HG03108 (cell line): ENCODE measurements around the gene KCNQ1OT1.

ENCODE experiments used
- ATAC-seq: cut with Tn5 transposase; IDR thresholded peaks from one replicate; pipeline ENCODE4 v1.9.1; 2021; ENCODE audit warnings: moderate library complexity; ENCODE audit not compliant: unreplicated experiment

Gene KCNQ1OT1

DNA sequence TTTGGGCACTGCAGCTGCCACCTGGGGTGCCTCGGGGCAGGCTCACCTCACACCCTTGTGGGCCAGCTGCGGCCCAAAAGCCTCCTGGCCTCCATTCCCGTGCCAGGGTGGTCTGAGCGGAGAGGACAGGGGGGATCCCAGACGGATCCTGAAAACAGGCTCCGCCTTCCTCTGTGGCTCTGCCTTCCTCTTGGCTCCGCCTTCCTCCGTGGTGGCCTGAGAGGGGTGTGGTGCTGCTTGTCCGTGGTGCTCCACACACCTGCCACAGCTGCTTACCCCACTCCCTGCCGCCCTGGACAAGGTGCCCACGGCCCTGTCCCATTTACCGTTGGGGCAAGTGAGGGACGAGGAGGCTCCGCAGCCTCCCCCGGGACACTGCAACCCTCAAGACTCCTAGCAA, 23.2 kb upstream of the KCNQ1OT1 start:
- ATAC-seq: no peak

DNA sequence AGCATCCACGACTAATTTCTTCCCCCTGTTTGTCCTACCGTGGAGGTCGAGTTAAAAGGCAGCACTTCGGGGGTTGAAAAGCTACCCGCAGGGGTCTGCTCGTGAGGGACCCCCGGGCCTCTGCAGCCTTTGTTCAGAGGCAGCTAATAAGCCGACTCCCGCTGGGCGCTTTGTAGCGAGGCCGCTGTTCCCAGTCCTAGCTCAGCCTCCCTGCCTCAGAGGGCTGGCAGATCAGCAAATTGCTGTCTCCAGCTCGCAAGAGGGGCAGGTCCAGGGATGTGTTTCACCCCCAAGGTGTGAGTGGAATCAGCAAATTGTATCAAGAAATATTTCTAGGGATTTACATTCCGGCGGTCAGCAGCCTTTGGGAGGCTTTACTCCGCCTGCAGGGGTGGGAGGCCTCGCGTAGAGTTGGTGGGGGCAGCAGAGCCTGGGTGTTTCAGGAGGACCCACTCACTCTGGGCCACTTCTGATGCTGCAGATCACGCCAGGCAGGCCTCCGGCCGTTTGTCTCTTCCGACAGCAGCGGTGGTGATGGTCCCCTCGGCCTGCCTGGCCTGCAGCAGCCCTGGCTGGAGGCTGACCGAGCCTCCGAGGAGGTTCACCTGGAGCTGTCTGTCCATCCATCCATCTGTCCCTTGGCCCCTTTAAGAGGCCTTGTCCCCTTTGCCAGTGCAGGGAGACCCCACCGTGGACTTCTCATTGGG, 21.6 kb upstream of the KCNQ1OT1 start:
- ATAC-seq: no peak

DNA sequence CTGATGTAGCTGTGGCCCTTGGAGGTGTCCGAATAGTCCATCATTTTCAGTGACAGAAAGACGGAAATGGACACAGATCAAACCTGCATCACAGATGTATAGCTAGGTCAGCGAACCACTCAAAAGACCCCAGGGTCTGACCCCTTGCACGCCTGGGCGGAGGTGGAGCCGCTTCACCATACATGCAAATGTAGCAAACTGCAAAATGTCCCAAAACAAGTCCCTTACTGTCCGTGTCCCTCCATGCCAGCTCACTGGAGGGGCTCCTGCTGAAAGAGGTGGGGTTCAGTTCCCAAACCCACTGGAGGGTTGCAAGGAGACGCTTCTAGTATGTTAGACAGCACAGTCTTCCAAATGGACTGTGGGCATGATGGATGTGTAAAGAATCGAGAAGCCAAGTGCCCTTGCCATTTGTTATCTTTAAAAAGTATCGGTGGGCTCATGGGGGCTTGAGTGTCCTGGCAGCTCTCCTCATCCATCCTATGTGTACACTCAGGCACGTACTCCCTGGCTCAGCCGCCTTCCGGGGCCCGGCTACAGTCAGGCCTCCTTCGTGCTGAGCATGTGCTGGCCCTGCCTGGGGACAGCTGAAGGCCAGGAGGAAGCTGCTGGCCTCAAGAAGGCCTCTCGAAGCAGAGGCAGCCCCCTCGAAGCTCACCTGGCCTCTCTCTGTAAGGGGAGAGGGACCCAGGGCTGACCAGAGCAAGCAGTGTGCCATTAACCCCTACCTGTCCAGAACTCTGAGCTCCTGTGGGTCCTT, 20.2 kb upstream of the KCNQ1OT1 start:
- no peak for ATAC-seq

GRCh38 chr11:2718817-2719438, 19.1 kb upstream of the KCNQ1OT1 start:
- no peak for ATAC-seq

DNA sequence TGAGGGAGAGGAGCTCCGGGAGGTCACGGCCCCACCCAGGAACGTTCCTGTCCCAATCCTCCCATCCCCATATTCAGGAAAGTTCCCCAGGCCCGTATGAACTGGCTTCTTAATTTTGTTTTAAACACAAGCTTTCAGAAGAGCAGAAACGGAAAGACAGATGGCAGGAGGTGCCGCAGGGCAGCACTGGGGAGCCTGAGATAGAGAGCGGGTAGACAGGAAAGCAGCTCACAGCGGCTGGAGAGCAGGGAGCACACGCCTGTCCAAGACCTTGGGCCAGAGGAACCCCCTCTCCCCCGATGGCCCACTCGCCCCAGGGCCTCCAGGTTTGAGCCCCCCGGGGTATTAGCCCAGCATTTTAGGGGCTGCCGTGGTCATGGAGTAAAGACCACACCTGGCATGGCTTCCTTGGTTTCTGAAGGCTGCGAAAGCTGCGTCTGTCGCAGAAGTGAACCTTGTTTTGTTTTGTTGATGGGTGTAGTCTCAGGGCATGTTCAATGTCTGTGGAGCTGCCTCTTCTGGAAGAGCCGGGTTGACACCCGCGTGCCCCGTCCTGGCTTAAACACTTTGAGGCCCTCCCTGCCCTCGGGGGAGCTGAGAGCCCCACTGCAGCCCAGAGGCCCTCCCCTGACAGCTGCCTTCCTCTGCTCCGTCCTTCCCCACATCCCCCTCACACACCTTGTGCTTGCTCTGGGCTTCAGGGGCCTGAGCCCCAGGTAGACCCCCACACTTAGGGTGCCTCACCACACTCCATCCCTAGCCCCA, 17.9 kb upstream of the KCNQ1OT1 start:
- ATAC-seq: no peak

GRCh38 chr11:2716376-2717095, 16.7 kb upstream of the KCNQ1OT1 start:
- no peak for ATAC-seq

DNA sequence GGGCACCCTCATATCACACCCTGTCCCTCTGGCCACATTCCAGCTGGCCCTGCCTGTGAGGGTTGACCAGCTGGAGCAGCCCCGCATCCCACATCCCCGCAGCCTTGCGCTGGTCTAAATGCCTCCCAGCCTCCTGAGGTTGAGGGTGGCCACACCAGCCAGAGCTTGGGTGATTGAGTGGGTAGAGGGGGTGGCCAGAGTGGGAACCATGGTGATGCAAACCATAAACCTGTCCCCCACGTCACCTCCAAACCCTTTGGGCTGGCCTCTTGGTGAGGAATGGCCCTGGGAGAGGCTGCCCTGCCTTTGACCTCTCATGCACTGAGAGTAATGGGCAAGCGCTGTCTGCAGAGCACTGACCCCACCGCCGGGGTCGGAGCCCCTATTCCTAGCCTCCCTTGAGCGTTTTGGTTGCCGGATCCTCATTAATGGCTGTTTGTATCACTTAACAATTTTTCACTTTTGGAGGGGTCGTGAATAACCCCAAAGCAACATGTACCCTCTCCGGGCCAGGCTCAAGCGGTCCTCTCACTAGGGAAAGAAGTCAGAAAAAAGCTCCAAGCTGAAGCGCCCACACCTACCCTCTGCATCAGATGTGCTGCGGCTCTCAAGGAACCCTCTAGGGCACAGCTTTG, 16.0 kb upstream of the KCNQ1OT1 start:
- ATAC-seq: no peak

GRCh38 chr11:2714871-2715270, 15.1 kb upstream of the KCNQ1OT1 start:
- no peak for ATAC-seq

DNA sequence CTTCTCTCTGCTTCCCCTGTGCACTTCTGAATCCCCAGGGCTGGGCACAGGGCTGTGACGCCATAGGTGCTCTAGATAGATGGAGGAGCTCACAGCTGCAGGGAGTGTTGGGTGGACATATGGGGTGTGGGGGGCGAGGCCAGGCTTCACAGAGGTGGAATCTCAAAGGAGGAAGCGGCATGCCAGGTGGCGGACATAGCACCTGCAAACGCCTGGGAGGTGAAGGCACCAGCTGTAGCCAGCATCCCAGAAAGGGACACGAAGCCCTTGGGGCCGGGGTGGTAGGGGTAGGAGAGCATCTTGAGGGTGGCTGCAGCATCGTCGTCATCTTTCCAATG, 14.6 kb upstream of the KCNQ1OT1 start:
- no peak for ATAC-seq

DNA sequence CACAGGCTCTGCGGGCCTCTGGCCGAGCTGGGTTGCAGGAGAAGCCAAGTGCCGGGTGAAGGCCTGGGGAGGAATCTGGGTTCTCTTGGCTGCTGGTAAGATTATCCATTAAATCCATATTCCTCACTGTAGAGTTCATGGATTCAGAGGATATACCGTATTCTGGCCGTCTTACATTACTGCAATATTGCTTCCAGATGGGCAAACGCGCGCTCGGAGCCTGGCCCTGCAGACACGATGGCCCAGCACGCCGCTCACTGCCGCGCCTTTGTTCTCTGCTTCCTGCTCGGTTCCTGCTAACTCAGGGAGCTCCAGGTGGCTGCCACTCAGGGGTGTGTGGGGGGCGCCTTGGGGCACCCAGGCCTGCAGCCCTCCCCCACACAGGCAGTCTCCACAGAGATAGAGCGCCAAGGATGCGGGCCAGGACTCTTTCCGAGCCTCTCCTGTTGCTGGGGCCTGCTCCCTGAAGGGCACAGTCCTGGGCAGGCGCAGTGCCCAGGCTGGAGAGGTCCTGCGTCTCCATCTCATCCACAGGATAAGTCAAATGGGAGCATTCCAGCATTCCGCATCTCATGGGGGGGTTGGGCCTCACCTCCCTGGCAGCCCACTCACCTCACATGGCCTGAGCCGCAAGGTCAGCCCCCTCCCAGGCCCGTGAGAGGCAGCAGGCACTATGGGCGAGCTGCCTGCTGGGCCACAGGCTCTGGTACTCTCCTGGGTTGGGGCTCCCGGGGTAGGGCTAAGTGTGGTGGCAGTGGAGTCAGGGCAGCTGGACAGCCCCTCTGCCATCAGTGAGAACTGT, 14.1 kb upstream of the KCNQ1OT1 start:
- ATAC-seq: no peak

DNA sequence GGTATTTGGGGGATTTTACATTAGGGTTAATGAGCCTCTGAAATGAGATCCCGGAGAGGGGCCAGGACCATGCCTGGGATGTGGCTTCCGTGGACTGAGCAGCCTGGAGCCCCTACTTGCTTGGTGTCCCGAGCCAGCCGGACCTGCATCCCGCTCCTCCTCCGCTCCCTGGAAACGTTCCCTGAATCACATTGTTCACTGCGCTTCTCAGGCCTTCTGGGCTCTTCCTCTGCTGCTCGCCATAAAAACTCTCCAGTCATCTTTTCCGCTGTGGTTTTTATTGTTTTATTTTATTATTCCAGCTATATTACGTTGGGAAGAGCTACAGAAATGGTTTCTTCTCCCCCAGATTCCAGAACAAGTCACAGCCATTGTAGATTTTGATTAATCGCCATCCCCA, 13.3 kb upstream of the KCNQ1OT1 start:
- no peak for ATAC-seq

GRCh38 chr11:2711161-2711560, 11.4 kb upstream of the KCNQ1OT1 start:
- no peak for ATAC-seq

- ATAC-seq: no peak
Observed at GRCh38 chr11:2709429-2709828, 9.6 kb upstream of the KCNQ1OT1 start.

- ATAC-seq: no peak
Observed at GRCh38 chr11:2708757-2709281, 9.0 kb upstream of the KCNQ1OT1 start.

GRCh38 chr11:2708151-2708581, 8.4 kb upstream of the KCNQ1OT1 start:
- no peak for ATAC-seq

GRCh38 chr11:2707736-2708135, 7.9 kb upstream of the KCNQ1OT1 start:
- ATAC-seq: no peak

DNA sequence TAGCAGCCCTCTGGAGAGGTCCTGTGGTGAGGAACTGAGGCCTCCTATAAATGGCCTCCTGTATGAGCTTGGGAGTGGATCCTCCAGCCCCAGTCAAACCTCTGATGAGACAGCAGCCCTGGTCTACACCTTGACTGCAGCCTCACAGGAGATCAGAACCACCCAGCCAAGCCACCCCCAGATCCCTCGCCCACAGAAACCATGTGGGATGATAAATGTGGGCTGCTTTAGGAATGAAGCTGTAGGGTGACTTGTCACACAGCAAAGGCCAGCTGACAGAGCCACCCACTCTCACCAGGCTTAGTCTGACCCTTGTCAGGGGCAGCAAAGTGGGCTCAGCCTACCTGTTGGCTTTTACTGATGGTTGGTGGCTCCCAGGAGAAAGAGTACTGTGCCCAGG, 6.5 kb upstream of the KCNQ1OT1 start:
- no peak for ATAC-seq

DNA sequence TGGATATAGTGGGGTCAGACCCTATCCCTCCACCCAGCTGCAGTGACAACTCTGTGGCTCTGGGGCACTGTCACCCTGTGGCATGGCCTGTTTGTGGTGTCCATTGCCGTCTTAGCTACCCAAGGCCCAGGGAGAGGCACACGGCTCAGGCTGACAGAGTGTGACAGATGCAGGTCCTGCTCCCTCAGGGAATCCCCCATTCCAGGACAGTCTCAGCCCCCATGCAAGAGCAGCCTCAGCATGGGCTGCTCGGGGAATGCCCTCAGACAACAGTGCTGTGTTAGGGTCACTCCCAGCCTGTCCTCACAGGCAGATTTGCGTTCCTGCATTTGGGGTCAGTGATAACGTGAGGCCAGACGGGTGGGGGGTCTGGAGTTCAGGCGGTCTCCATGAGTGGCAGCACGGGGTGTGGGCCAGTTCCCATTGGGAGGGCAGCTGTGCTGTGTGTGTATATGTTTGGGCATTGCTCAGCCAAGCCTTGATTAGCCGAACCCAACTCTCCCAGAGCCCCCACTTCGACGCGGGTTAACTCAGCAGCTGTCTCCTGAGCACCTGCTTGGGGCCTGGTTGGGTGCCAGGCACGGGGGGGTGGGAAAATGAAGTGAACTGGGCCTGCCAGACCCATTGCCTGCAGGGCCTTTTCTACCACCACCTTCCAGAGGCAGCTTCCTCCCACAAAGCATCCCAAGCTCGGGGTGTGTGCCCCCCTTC, 5.3 kb upstream of the KCNQ1OT1 start:
- ATAC-seq: no peak

- no peak for ATAC-seq
Observed at GRCh38 chr11:2704356-2704755, 4.6 kb upstream of the KCNQ1OT1 start.
